HL-60 (cell line): ENCODE data around the gene CR1.

ENCODE experiments used
- CTCF ChIP-seq: IDR thresholded peaks from one replicate; pipeline ENCODE4 v1.5.1; 2011; ENCODE audit warnings: low read length, control low read depth, inconsistent platforms; ENCODE audit not compliant: insufficient read depth
- GABPA ChIP-seq: IDR thresholded peaks from 2 replicates; pipeline ENCODE4 v1.6.1; 2012; ENCODE audit warnings: low read depth
- POLR2AphosphoS5 ChIP-seq: IDR thresholded peaks from 2 replicates; pipeline ENCODE4 v1.6.1; 2012; ENCODE audit warnings: low read depth
- REST ChIP-seq: IDR thresholded peaks from 2 replicates; pipeline ENCODE4 v1.6.1; 2012; ENCODE audit warnings: low read depth; ENCODE audit not compliant: insufficient replicate concordance
- SPI1 ChIP-seq: IDR thresholded peaks from 2 replicates; pipeline ENCODE4 v1.6.1; 2012; ENCODE audit warnings: low read depth, mild to moderate bottlenecking, borderline replicate concordance

GRCh38 chr1:207646171-207646570 is 150.2 kb downstream of the CR1 start:
- TF ChIP-seq REST: no peak
- TF ChIP-seq POLR2AphosphoS5: no peak
- no peak for TF ChIP-seq GABPA
- TF ChIP-seq CTCF: no peak
- TF ChIP-seq SPI1: no peak
